ENCODE data around the gene CPXM2. TPM values are rescaled to one million over a fixed set of nuclear protein-coding genes. Genes with fewer than 3 reads are reported as not detected.

The CPXM2 gene
- polyA plus RNA-seq, 3 donors, result not detected

DNA sequence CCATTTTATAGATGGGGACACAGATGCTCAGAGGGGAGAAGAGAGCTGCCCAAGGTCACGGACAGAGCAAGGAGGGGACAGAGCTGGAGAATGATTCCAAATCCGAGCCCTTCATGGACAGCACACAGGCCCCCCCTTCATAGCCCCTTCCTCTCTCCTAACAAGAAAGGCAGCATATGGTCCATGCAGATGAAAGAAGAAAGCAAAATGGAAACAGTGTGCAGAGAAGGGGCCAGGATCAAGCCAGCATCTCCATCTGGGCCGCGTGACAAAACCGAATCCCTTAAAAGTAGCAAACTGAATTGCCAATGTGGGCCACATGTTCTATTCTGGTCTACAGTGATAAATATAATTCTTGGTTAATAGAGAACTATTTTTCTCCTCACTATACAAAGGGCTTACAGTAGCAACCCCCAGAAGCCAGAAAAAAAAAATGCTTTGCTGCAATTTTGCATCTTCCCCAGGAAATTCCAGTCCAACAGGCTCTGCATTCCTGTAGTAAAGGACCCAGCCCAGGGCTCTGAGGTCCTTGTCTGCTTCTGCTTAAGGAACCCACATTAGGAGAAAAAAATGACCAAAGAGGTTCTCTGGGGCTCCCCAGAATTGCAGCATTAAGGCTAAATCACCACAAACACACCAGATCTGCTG, 7.8 kb downstream of the CPXM2 start:
- Histone ChIP-seq H3K79me2 (ENCODE audit: insufficient read depth, low read length) (no peaks in the 10 kb centered on the region), H3K36me3 (replicated peaks in 1 of 2; ENCODE audit: control insufficient read depth in 1 of 2, insufficient read depth in 2 of 2, low read length in 2 of 2) (no peaks in the 10 kb centered on the region), H4K20me1 (ENCODE audit: insufficient read depth, low read length) (no peaks in the 10 kb centered on the region), H3K4me2 (replicated peaks; ENCODE audit: extremely low read depth, low read length, poor library complexity, severe bottlenecking) (no peak overlapping the region), H3K4me3 (replicated peaks in 1 of 3; ENCODE audit: low read depth in 2 of 3, low read length in 3 of 3) (no peak overlapping the region), H3K27ac (ENCODE audit: low read depth in 1 of 2, low read length in 2 of 2) (no peak overlapping the region), H3K4me1 (ENCODE audit: control insufficient read depth in 1 of 2, insufficient read depth in 2 of 2, low read length in 2 of 2) (no peaks in the 10 kb centered on the region), H3K27me3 (ENCODE audit: control insufficient read depth in 2 of 2, insufficient read depth in 2 of 2, low read length in 2 of 2) (no peaks in the 10 kb centered on the region), H3K9me3 (replicated peaks in 1 of 2; ENCODE audit: control insufficient read depth in 1 of 2, insufficient read depth in 1 of 2, low read length in 2 of 2) (no peaks in the 10 kb centered on the region), H2AFZ (ENCODE audit: insufficient read depth, low read depth, low read length, poor library complexity, severe bottlenecking) (no peak overlapping the region), H3K9ac (ENCODE audit: insufficient read depth, low read length, poor library complexity, severe bottlenecking) (no peak overlapping the region)
- no peak for DNase-seq
- intact Hi-C loops (cut with micrococcal nuclease), result no loop called here
- Mint-ChIP-seq H3K27me3 (ENCODE audit: low read depth in 3 of 3) (peaks cover under 1 to 12% (median under 1%) of the 10 kb centered on the region in 3 donors), H3K4me1 (no peaks in the 10 kb centered on the region), H3K36me3 (no peaks in the 10 kb centered on the region), H3K27ac (peak overlapping the region in 1 of 7 donors; percentile 83), H3K9me3 (peaks cover 0 to 1% (median 0%) of the 10 kb centered on the region in 7 donors), H3K4me3 (no peak overlapping the region)
- 100% methylated on average over 2 of the region's 5 CpGs for WGBS (ENCODE audit: insufficient coverage)
- TF ChIP-seq, protein P1, sequence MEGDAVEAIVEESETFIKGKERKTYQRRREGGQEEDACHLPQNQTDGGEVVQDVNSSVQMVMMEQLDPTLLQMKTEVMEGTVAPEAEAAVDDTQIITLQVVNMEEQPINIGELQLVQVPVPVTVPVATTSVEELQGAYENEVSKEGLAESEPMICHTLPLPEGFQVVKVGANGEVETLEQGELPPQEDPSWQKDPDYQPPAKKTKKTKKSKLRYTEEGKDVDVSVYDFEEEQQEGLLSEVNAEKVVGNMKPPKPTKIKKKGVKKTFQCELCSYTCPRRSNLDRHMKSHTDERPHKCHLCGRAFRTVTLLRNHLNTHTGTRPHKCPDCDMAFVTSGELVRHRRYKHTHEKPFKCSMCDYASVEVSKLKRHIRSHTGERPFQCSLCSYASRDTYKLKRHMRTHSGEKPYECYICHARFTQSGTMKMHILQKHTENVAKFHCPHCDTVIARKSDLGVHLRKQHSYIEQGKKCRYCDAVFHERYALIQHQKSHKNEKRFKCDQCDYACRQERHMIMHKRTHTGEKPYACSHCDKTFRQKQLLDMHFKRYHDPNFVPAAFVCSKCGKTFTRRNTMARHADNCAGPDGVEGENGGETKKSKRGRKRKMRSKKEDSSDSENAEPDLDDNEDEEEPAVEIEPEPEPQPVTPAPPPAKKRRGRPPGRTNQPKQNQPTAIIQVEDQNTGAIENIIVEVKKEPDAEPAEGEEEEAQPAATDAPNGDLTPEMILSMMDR (IDR thresholded peaks at IDR 0.05), result no peak

DNA sequence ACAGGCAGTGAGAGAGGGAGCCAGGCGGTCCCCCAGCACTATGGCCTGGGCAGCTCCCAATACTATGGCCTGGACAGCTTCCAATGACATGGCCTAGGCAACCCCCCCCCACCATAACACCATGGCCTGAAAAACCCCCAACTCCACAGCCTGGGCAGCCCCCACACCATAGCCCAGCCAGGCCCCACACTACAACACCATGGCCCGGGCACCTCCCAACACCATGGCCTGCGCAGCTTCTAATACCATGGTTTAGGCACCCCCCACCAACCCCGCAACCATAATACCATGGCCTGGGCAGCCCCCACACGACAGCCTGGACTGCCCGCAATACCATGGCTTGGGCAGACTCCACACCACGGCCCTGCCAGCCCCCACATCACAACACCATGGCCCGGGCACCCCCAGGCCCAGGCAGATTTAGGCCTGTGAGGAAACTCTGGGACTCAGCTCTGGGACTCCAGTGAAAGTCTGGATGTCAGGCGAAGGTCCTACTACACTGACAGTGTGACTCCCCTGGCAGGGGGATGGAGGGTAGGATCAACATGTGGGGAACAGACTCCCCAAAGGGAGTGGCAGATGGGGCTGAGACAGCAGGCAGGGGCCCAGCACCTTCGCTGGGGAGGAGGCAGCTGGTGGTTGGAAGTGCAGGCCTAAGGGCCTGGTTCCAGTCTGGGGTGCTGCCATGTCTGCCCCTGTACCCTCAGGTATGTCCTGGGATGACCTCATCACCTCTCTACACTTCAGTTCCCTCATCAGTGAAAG, 8.7 kb downstream of the CPXM2 start:
- no peak overlapping the region for H3K4me3 Mint-ChIP-seq
- peaks cover 0 to 2% (median 0%) of the 10 kb centered on the region in 7 donors for H3K9me3 Mint-ChIP-seq
- H3K79me2 ChIP-seq (ENCODE audit: insufficient read depth, low read length), result no peaks in the 10 kb centered on the region
- WGBS (ENCODE audit: insufficient coverage), result 86% methylated on average over 9 of the region's 10 CpGs
- no peaks in the 10 kb centered on the region for H3K36me3 ChIP-seq (replicated peaks in 1 of 2; ENCODE audit: control insufficient read depth in 1 of 2, insufficient read depth in 2 of 2, low read length in 2 of 2)
- H3K27me3 Mint-ChIP-seq (ENCODE audit: low read depth in 3 of 3), result peaks cover 0 to 8% (median 0%) of the 10 kb centered on the region in 3 donors
- intact Hi-C loops (cut with micrococcal nuclease), result no loop called here
- no peaks in the 10 kb centered on the region for H3K9me3 ChIP-seq (replicated peaks in 1 of 2; ENCODE audit: control insufficient read depth in 1 of 2, insufficient read depth in 1 of 2, low read length in 2 of 2)
- peak overlapping the region in 1 of 7 donors; percentile 11 for H3K27ac Mint-ChIP-seq
- no peaks in the 10 kb centered on the region for H3K4me1 Mint-ChIP-seq
- no peak overlapping the region for H2AFZ ChIP-seq (ENCODE audit: insufficient read depth, low read depth, low read length, poor library complexity, severe bottlenecking)
- no peak overlapping the region for H3K27ac ChIP-seq (ENCODE audit: low read depth in 1 of 2, low read length in 2 of 2)
- H4K20me1 ChIP-seq (ENCODE audit: insufficient read depth, low read length), result no peaks in the 10 kb centered on the region
- no peak for DNase-seq
- TF ChIP-seq, protein P1 (IDR thresholded peaks at IDR 0.05), result no peak
- H3K4me2 ChIP-seq (replicated peaks; ENCODE audit: extremely low read depth, low read length, poor library complexity, severe bottlenecking), result no peak overlapping the region
- H3K9ac ChIP-seq (ENCODE audit: insufficient read depth, low read length, poor library complexity, severe bottlenecking), result no peak overlapping the region
- no peaks in the 10 kb centered on the region for H3K27me3 ChIP-seq (ENCODE audit: control insufficient read depth in 2 of 2, insufficient read depth in 2 of 2, low read length in 2 of 2)
- H3K36me3 Mint-ChIP-seq, result no peaks in the 10 kb centered on the region
- H3K4me1 ChIP-seq (ENCODE audit: control insufficient read depth in 1 of 2, insufficient read depth in 2 of 2, low read length in 2 of 2), result no peaks in the 10 kb centered on the region
- H3K4me3 ChIP-seq (replicated peaks in 1 of 3; ENCODE audit: low read depth in 2 of 3, low read length in 3 of 3), result no peak overlapping the region
